ENCODE data around the gene GAK.

Gene GAK

DNA sequence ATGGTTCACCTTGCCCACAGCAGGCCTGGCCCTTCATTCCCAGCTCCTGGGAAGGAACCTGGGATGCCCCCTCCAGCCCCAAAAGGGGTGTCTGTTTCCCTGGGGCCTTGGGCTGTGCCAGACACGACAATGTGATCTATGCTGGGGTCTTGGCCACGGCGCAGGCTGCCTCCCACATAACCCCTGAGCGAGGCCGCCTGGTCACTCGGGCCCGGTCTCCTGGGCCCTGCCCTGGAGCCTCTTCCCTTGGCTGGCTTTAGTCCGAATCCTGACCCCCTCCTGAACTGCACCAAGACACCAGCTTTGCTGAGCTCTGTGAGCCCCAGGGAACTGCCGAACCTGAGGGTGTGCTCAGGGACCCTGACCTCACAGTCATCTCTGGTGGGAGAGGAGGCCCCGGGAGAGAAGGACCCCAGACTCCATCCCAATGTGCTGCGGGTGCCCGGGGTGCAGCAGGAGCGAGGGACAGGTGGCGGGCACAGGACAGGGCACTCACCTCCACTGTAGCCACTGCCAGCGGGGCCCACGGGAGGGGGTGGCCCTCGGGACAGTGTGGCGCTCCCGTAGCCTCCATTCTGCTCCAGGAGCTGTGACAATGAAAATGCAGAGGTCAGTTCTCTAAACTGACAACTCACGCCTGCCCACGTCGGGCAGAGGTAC, 42.0 kb downstream of the GAK start:
- DNase-seq (ENCODE audit: low spot score) = no peak
- TF ChIP-seq CTCF (IDR thresholded peaks at IDR 0.05; ENCODE audit: borderline replicate concordance, control extremely low read depth, extremely low read depth, insufficient read depth, missing control alignments) = no peak
- in situ Hi-C loops (cut with MboI; ENCODE audit: low sequenced_read_pairs, unreplicated experiment) = no loop called here

DNA sequence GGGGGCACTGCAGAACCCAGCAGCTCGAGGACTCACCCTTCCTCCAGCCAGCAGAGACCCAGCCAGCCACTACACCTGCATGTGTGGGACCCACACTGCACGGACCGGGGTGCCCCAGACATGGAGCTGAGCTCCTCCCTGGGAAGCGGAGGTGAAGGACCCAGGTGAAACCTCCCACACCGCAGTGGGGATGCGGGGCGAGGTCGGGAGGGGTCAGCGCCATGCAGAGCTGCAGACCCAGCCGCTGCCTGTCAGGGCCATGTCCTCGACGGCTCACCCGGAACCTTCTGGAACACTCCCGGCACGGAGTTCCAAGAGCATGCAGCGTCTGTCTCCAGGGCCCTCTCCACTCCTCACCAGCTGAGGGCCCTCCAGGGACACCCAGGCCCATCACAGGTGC, 42.6 kb downstream of the GAK start:
- TF ChIP-seq CTCF (IDR thresholded peaks at IDR 0.05; ENCODE audit: borderline replicate concordance, control extremely low read depth, extremely low read depth, insufficient read depth, missing control alignments) = no peak
- in situ Hi-C loops (cut with MboI; ENCODE audit: low sequenced_read_pairs, unreplicated experiment) = no loop called here
- DNase-seq (ENCODE audit: low spot score) = no peak

- in situ Hi-C loops (cut with MboI; ENCODE audit: low sequenced_read_pairs, unreplicated experiment) = no loop called here
- TF ChIP-seq CTCF (IDR thresholded peaks at IDR 0.05; ENCODE audit: borderline replicate concordance, control extremely low read depth, extremely low read depth, insufficient read depth, missing control alignments) = no peak
- DNase-seq (ENCODE audit: low spot score) = no peak
These were observed 44.1 kb downstream of the GAK start for GRCh38 chr4:888029-888428.

GRCh38 chr4:887034-887763, 44.9 kb downstream of the GAK start:
- DNase-seq (ENCODE audit: low spot score) = no peak
- in situ Hi-C loops (cut with MboI; ENCODE audit: low sequenced_read_pairs, unreplicated experiment) = no loop called here
- TF ChIP-seq CTCF (IDR thresholded peaks at IDR 0.05; ENCODE audit: borderline replicate concordance, control extremely low read depth, extremely low read depth, insufficient read depth, missing control alignments) = no peak

- no peak for DNase-seq (ENCODE audit: low spot score)
- no peak for TF ChIP-seq CTCF (IDR thresholded peaks at IDR 0.05; ENCODE audit: borderline replicate concordance, control extremely low read depth, extremely low read depth, insufficient read depth, missing control alignments)
- in situ Hi-C loops (cut with MboI; ENCODE audit: low sequenced_read_pairs, unreplicated experiment) = no loop called here
These were observed 45.9 kb downstream of the GAK start for GRCh38 chr4:886244-886643.

DNA sequence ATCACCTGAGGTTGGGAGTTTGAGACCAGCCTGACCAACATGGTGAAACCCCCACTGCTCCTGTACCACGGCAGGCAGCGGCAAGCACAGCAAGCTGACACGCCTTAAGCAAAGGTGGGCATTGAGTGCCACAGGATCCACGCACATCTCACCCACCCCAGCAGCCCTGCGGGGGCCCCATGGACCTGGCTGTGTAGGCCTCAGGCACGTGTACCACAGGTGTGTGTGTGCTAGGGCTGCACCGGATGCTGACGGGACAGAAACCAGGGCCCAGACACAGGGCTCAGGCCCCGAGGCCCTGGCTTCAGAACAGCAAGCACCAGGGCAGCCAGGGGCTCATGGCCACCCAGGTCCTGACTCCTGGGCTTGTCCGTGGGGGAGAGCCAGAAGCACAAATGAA, 46.8 kb downstream of the GAK start:
- in situ Hi-C loops (cut with MboI; ENCODE audit: low sequenced_read_pairs, unreplicated experiment) = no loop called here
- no peak for DNase-seq (ENCODE audit: low spot score)
- TF ChIP-seq CTCF (IDR thresholded peaks at IDR 0.05; ENCODE audit: borderline replicate concordance, control extremely low read depth, extremely low read depth, insufficient read depth, missing control alignments) = no peak
